ENCODE results near the gene TIMM50. TPM values are rescaled to one million over a fixed set of nuclear protein-coding genes. Genes with fewer than 3 reads are reported as not detected.

The TIMM50 gene
- total and polyA plus RNA-seq, 2 of the 8 experiments (the other 6 are each of a cell fraction or from before 2014, with no cell fraction given), result 155 to 187 TPM

DNA sequence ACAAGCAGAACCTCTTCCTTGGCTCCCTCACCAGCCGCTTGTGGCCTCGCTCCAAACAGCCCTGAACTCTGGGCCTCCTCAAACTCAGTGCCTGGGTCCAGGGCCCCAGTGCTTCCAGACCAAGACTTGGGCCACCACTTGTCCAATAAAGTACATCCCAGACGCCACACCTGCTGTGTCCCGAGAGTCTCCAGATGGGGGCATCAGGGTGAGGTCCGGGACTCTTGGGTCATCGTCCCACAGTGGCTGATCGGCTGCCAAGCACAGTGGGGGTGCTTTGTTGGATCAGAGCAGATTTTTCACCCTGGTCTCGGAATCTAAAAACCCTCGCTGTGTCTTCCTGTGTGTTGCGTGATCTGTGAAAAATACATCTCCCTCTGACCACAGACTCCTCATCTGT is 9.1 kb downstream of the TIMM50 start:
- Histone ChIP-seq H3K23me2 (ENCODE audit: low read depth, low read length) (no peaks in the 10 kb centered on the region; the same call in 1 of the 2 replicates), H3K14ac (ENCODE audit: insufficient read length) (no peak overlapping the region), H2BK120ac (replicated peaks; ENCODE audit: low read depth, low read length) (no peak overlapping the region), H2AK5ac (ENCODE audit: low read depth, low read length) (no peak overlapping the region), H3K9me3 (ENCODE audit: insufficient read depth in 2 of 2, low read depth in 1 of 2, low read length in 1 of 2) (no peaks in the 10 kb centered on the region), H3K79me2 (ENCODE audit: control insufficient read depth in 1 of 2, insufficient read depth in 2 of 2, low read length in 2 of 2) (no peaks in the 10 kb centered on the region), H4K20me1 (replicated peaks in 1 of 2; ENCODE audit: control insufficient read depth in 1 of 2, insufficient read depth in 2 of 2, low read length in 2 of 2) (peaks cover 5 to 9% of the 10 kb centered on the region in 2 experiments), H4K91ac (replicated peaks; ENCODE audit: insufficient read length, low read length) (no peak overlapping the region), H4K5ac (ENCODE audit: insufficient read length, low read depth, low read length) (no peak overlapping the region), H2AFZ (ENCODE audit: low read length) (no peak overlapping the region), H3K4me3 (ENCODE audit: extremely low read depth in 1 of 4, insufficient read depth in 2 of 4, low read depth in 3 of 4, low read length in 4 of 4) (no peak overlapping the region), H3K23ac (ENCODE audit: insufficient read length) (no peak overlapping the region), H3K27ac (ENCODE audit: low read depth, low read length) (no peak overlapping the region), H3K27me3 (replicated peaks in 1 of 4; ENCODE audit: control insufficient read depth in 3 of 4, extremely low read depth in 1 of 4, insufficient read depth in 3 of 4, low read length in 3 of 4) (no peaks in the 10 kb centered on the region), H4K8ac (ENCODE audit: extremely low read depth, insufficient read depth, low read length) (no peak overlapping the region), H3K18ac (ENCODE audit: extremely low read depth, low read length) (no peak overlapping the region), H3K4me2 (ENCODE audit: insufficient read depth in 1 of 2, low read depth in 2 of 2, low read length in 2 of 2) (no peak overlapping the region), H3K36me3 (ENCODE audit: control insufficient read depth in 2 of 4, insufficient read depth in 4 of 4, low read length in 3 of 4) (peaks cover 11 to 55% (median 39%) of the 10 kb centered on the region in 4 experiments), H2BK12ac (ENCODE audit: low read depth, low read length) (no peak overlapping the region), H2BK5ac (ENCODE audit: low read depth, low read length) (no peak overlapping the region), H3K4me1 (replicated peaks in 1 of 4; ENCODE audit: control insufficient read depth in 3 of 4, insufficient read depth in 4 of 4, low read length in 3 of 4) (peaks cover 0 to 2% (median 0%) of the 10 kb centered on the region in 4 experiments; a peak in 2 of 7 replicates), H2BK20ac (ENCODE audit: low read length) (no peak overlapping the region), H3K79me1 (ENCODE audit: low read depth, low read length) (no peaks in the 10 kb centered on the region), H2BK15ac (ENCODE audit: low read length) (no peak overlapping the region), H3K56ac (replicated peaks; ENCODE audit: insufficient read length, low read depth, low read length) (no peak overlapping the region), H3K9ac (replicated peaks in 1 of 4; ENCODE audit: extremely low read depth in 1 of 4, low read depth in 3 of 4, low read length in 3 of 4) (no peak overlapping the region), H3K4ac (replicated peaks; ENCODE audit: insufficient read length, low read depth, low read length) (no peak overlapping the region)
- CTCF ChIA-PET (ENCODE audit: partially characterized antibody), result interaction anchor here (1.0 to 1.6 kb wide), 5 partner anchors 11 to 186 kb away, joined by 3 to 4 read pairs (median 3); no protein-coding TSS in a partner anchor
- FAIRE-seq, result no peak
- POLR2A ChIA-PET (ENCODE audit: partially characterized antibody), result interaction anchor here (0.6 to 11.1 kb wide), 6 partner anchors 6 to 43 kb away, joined by 3 to 96 read pairs (median 3); partner anchors contain the start of genes EID2B and TIMM50
- no peak for DNase-seq (ENCODE audit: low read depth in 1 of 2, low spot score in 2 of 2)
- 93% methylated on average over 10 of the region's 10 CpGs; no CpG with 5 or more reads in 1 of the 2 experiments for WGBS, 2 experiments (ENCODE audit: extremely low coverage in 1 of 2, insufficient coverage in 1 of 2, insufficient read length in 1 of 2, insufficient replicate concordance in 2 of 2, low coverage in 1 of 2, low lambda C conversion rate in 2 of 2, missing lambda C conversion rate in 1 of 2)
- TF ChIP-seq NRF1 (IDR thresholded peaks at IDR 0.05; ENCODE audit: low read depth, low read length) (no peak), KDM1A (IDR thresholded peaks at IDR 0.05; ENCODE audit: borderline replicate concordance, low read length) (no peak)

All from H1 (cell line).